ENCODE results near the gene CLIP2. TPM values are rescaled to one million over a fixed set of nuclear protein-coding genes. Genes with fewer than 3 reads are reported as not detected.

The CLIP2 gene
- total RNA-seq, 2 experiments from 2014 or later: 3.6 to 6.3 TPM

DNA sequence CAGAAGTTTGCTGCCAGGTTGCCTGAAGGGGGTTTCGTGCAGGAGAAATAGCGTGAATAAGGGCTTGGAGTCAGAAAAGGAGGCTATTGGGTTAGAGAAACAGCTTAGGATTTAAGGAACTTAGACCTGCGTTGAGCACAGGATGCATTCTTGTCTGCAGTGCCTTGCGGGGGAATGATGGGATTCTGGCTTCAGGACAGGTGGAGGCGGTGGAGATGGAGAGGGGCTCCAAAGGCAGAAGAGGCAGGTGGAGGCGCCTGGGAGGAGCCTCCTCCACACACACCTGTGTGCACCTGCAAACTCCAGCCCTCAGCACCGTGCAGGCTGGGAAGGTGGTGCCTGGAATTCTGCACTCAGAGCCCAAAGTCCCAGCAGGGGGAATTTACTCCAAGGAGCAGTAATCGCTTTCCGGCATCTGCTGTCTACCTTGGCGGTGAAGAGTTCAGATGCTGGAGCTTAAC lies 1.8 kb downstream of the CLIP2 start:
- H2AFZ ChIP-seq (ENCODE audit: low read length): no peak overlapping the region
- H3K9me3 ChIP-seq (ENCODE audit: low read length): no peaks in the 10 kb centered on the region
- intact Hi-C loops (cut with micrococcal nuclease; ENCODE audit: unreplicated experiment): loop anchor here (5.0 kb wide), 1 partner anchor 111 kb away; no protein-coding TSS in a partner anchor
- H3K4me3 ChIP-seq (ENCODE audit: low read depth, low read length, poor library complexity, severe bottlenecking): no peak overlapping the region
- no peaks in the 10 kb centered on the region for H3K9me2 ChIP-seq (ENCODE audit: insufficient read depth, low read length)
- H3K4me2 ChIP-seq (ENCODE audit: low read length): peak overlapping the region; percentile 77
- DNase-seq (ENCODE audit: low spot score): no peak
- BruUV-seq (replicated peaks): no TSS peak
- TF ChIP-seq, protein P1, sequence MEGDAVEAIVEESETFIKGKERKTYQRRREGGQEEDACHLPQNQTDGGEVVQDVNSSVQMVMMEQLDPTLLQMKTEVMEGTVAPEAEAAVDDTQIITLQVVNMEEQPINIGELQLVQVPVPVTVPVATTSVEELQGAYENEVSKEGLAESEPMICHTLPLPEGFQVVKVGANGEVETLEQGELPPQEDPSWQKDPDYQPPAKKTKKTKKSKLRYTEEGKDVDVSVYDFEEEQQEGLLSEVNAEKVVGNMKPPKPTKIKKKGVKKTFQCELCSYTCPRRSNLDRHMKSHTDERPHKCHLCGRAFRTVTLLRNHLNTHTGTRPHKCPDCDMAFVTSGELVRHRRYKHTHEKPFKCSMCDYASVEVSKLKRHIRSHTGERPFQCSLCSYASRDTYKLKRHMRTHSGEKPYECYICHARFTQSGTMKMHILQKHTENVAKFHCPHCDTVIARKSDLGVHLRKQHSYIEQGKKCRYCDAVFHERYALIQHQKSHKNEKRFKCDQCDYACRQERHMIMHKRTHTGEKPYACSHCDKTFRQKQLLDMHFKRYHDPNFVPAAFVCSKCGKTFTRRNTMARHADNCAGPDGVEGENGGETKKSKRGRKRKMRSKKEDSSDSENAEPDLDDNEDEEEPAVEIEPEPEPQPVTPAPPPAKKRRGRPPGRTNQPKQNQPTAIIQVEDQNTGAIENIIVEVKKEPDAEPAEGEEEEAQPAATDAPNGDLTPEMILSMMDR (conservative IDR thresholded peaks at IDR 0.05; ENCODE audit: low read length): no peak
- TF ChIP-seq EZH2phosphoT487 (IDR thresholded peaks at IDR 0.05; ENCODE audit: borderline replicate concordance, low read depth, low read length): no peak
- H4K20me1 ChIP-seq (ENCODE audit: insufficient read depth, low read length): no peaks in the 10 kb centered on the region
- peaks cover 29% of the 10 kb centered on the region for H3K4me1 ChIP-seq (ENCODE audit: insufficient read depth, low read length, poor library complexity, severe bottlenecking)
- H3K79me2 ChIP-seq (ENCODE audit: insufficient read depth, low read depth, low read length): no peaks in the 10 kb centered on the region
- ChIA-PET POLR2A (interaction anchor here (0.5 kb wide), 1 partner anchor 765 kb away, joined by 3 read pairs; no protein-coding TSS in a partner anchor), CTCF (ENCODE audit: unreplicated experiment) (interaction anchor here (0.5 to 0.6 kb wide), 2 partner anchors 70 to 875 kb away, joined by 3 to 10 read pairs; no protein-coding TSS in a partner anchor)
- no peak overlapping the region for H3K27ac ChIP-seq (ENCODE audit: low read depth, low read length, poor library complexity, severe bottlenecking)
- H3K36me3 ChIP-seq (ENCODE audit: insufficient read depth, low read length): no peaks in the 10 kb centered on the region

DNA sequence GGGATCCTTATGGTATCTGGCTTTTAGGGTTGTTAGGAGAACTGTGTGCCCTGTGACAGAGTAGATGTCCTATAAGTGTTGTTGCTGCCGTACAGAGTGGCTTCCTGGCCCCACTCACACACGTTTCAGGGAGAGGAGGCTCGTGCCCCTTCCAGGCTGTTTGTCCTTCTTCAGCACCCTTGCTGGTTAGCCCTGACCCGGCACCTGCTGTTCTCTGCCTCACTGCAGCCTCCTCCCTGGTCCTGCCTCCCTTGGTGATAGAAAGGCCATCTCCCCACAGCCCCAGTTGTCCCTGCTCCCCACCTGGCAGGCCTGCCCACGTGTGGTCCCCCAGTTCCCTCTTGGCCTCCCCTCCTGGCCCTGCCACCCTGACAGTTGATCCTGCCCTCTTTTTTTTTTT lies 2.3 kb downstream of the CLIP2 start:
- Histone ChIP-seq H3K27ac (ENCODE audit: low read depth, low read length, poor library complexity, severe bottlenecking) (no peak overlapping the region), H3K79me2 (ENCODE audit: insufficient read depth, low read depth, low read length) (no peaks in the 10 kb centered on the region), H3K4me2 (ENCODE audit: low read length) (no peak overlapping the region), H2AFZ (ENCODE audit: low read length) (no peak overlapping the region), H3K4me3 (ENCODE audit: low read depth, low read length, poor library complexity, severe bottlenecking) (no peak overlapping the region), H3K9me3 (ENCODE audit: low read length) (no peaks in the 10 kb centered on the region), H4K20me1 (ENCODE audit: insufficient read depth, low read length) (no peaks in the 10 kb centered on the region), H3K36me3 (ENCODE audit: insufficient read depth, low read length) (no peaks in the 10 kb centered on the region), H3K9me2 (ENCODE audit: insufficient read depth, low read length) (no peaks in the 10 kb centered on the region), H3K4me1 (ENCODE audit: insufficient read depth, low read length, poor library complexity, severe bottlenecking) (peaks cover 29% of the 10 kb centered on the region)
- intact Hi-C loops (cut with micrococcal nuclease; ENCODE audit: unreplicated experiment): loop anchor here (5.0 kb wide), 1 partner anchor 111 kb away; no protein-coding TSS in a partner anchor
- no peak for DNase-seq (ENCODE audit: low spot score)
- CTCF ChIA-PET (ENCODE audit: unreplicated experiment): no interaction called here
- POLR2A ChIA-PET: no interaction called here
- BruUV-seq (replicated peaks): no TSS peak
- TF ChIP-seq EZH2phosphoT487 (IDR thresholded peaks at IDR 0.05; ENCODE audit: borderline replicate concordance, low read depth, low read length): no peak
- TF ChIP-seq, protein P1 (conservative IDR thresholded peaks at IDR 0.05; ENCODE audit: low read length): no peak

Measured in OCI-LY7 (cell line).